GM18499 (cell line): ENCODE measurements around the gene PDE6D.
"Not testable (repeated sequence)": the region's sequence is repeated elsewhere in the genome, so short reads cannot be mapped to it uniquely, and the experiment has no call there.

ENCODE experiments used
- ATAC-seq: cut with Tn5 transposase; IDR thresholded peaks from one replicate; pipeline ENCODE4 v1.9.1; 2021; ENCODE audit warnings: moderate number of reproducible peaks; ENCODE audit not compliant: insufficient read depth, unreplicated experiment

The PDE6D gene

GRCh38 chr2:231780123-231780908 lies 766 bp downstream of the PDE6D start:
- ATAC-seq: no peak

DNA sequence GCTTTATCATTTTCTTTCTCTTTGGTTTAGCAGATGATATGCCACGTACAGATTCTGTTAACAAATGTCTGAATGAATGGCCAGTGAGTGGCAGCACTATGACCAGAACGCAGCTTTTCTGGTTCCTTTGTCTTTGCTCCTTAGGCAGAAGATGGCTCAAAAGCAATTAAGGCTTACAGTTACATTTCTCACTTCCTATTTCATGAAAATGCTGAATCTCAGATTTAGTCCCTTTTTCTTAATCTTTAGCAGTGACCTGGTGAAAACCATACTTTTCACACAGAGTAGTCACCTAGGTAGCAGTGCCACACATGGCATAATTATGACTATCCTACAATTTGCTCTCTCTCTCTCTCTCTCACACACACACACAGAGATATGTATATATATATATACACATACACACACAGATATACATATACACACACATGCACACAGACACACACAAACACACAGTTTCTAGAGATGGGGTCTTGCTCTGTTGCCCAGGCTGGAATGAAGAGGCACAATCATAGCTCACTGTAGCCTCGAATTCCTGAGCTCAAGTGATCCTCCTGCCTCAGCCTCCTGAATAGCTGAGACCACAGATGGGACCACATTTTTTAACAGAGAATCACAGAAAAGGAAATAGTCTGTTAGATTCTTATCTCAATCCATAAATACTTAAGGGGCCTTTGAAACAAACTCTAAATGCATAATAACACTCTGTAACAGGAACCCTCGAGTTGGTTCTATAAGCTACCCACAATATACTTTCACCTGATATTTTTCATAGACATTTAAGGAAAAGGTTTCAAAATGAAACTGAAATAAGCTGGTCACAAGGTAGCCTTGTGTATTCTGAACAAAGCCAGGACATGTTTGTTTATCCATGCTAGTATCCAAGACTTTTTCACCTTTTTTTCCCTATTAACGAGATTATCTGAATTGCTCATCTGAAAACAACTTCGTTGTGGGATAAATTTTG lies 11.6 kb downstream of the PDE6D start:
- ATAC-seq: no peak

DNA sequence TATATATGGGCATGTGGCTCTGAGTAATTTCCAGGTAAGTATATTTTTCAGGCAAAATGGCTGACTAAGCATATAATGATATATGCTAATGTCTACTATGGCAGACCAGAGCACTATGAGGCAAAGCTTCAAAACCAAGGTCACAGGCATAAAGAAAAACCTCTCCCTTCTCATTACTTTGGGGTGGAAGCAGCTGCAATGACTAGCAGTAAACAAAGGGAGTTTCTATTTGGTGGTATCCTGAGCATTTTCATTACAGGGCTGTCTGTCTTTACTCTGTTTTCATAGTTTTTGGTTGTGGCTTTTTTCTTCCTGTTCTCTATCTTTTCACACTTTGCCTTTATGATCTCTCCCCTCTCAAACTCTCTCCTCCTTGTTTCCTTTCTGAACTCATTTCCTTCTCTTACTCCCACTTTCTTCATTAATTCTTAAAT lies 15.6 kb downstream of the PDE6D start:
- ATAC-seq: no peak

- no peak for ATAC-seq
These were observed 16.3 kb downstream of the PDE6D start for GRCh38 chr2:231764760-231765159.

GRCh38 chr2:231764124-231764523 lies 17.0 kb downstream of the PDE6D start:
- ATAC-seq: no peak

GRCh38 chr2:231761735-231762134 lies 19.3 kb downstream of the PDE6D start:
- ATAC-seq: no peak

DNA sequence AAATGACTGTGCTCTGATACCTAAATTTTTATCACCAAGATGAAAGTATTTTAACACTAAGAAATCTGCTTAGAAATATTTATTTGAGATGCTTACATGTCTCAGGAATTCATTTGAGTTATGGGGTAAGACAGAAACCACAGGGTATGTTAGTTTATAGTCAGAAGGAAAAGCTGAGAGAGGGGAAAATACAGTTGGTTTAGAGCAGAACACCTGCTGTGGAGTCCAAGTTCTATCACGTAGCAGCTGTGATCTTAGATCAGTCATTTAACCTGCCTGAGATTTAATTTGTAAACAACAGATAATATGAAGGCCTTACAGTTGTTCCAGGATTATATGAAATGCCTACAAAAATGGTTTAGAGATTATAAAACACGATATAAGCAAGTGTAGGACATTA lies 29.0 kb downstream of the PDE6D start:
- ATAC-seq: no peak

GRCh38 chr2:231751042-231751815 lies 29.9 kb downstream of the PDE6D start:
- ATAC-seq: no peak

GRCh38 chr2:231749016-231749415 lies 32.1 kb downstream of the PDE6D start:
- not testable (repeated sequence) for ATAC-seq

- ATAC-seq: not testable (repeated sequence)
These were observed 32.8 kb downstream of the PDE6D start for GRCh38 chr2:231748153-231748896.

DNA sequence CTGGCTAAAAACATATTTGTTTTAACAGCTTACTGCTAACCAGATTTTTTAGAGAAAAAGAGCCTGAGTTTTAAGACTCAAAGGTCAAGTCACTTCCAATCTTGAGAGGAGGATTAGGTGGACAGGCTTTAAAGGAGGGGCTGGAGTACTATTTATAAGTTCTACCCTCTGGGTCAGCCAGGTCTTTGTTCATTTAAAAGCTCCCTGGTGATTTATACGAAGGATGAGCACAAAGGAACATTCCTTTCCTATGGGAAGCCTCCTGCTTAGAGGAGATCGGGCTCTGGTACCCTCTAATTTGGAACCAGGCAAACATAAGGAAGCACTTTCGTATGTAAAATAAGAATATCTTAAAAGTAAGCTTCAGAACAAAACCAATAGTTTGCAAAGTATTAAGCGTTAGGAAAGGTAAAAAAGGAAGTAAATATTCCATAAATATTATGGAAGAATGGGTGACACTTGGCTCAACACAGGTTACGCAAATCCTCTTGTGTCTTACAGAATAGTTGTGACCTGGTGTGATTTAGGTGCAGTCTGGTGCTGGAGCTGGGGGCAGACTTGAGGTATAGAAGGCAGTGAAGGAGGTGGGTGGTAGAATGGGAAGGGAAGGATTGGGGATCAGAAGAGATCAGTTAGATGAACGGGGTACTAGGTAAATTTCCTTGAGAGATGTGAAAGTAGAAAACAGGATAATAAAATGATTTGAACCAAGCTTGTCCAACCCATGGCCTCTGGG lies 35.6 kb downstream of the PDE6D start:
- no peak for ATAC-seq

DNA sequence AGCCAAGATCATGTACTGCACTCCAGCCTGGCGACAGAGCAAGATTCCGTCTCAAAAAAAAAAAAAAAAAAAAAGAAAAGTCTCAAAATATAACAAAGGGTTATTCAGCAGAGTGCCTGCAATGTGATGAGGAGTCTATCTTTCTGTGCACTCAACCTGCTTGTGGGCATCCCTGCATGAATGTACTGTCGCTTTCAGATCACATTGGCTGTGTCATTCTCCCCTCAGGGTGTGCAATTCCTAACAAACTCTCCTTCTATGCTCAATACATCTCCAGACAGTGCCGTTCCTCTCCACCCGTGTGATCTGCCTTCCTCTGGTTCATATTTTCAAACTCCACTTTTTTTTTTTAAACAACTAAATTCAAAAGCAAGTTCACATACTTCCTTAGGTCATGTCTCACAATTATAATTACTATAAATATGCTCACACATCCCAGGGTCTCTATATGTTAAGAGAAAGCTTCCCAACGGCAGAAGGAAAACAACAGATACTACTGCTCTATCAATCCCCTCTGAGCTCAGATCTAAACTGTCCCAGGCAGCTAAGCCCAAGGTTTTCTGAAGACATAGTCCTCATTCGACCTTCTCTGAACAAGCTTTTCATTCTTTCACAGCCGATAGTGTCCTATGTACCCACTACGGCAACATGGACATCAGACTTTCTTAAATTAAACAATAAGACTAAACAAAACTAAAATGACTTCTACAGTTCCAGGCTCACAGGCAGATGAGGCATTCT lies 37.5 kb downstream of the PDE6D start:
- no peak for ATAC-seq

- no peak for ATAC-seq
These were observed 43.3 kb downstream of the PDE6D start for GRCh38 chr2:231737761-231738160.

DNA sequence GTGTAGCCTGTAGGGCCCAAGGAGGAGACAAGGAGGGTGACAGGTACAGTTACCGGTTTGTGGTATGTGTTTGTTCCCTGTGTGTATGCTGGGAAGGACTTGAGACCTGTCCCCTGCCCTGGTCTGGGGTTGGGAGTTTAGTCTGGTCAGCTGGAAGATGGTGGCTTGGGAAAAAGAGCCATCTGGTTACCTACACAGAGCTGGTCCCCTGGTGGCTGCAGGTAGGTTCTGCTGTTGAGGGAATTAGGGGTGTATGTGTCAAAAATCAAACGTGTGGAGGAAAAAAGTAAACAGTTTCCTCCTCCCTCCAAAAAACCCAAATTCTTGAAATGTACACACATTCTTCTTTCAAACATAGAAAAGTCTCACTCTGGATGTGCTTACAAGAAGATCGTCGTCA lies 48.5 kb downstream of the PDE6D start:
- ATAC-seq: no peak

DNA sequence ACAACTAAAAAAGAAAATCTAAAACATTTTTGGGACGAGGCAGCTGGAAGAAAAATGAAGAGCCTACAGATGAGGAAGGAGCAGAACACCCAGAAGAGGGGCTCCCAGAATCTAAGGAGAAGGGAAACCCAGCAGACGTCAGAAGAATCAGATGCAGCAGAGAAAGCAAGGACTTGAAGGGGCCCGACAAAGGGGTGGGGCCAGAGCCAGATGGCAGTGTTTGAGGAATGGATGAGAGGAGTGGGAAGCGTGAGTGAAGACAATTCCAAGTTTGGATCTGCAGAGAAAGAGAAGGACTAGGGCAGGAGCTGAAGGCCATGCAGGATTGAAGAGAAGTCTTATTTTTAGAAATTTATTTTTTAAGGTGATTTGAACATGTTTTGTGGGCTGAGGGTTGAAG lies 53.5 kb downstream of the PDE6D start:
- no peak for ATAC-seq

- no peak for ATAC-seq
These were observed 54.8 kb downstream of the PDE6D start for GRCh38 chr2:231726276-231726675.

DNA sequence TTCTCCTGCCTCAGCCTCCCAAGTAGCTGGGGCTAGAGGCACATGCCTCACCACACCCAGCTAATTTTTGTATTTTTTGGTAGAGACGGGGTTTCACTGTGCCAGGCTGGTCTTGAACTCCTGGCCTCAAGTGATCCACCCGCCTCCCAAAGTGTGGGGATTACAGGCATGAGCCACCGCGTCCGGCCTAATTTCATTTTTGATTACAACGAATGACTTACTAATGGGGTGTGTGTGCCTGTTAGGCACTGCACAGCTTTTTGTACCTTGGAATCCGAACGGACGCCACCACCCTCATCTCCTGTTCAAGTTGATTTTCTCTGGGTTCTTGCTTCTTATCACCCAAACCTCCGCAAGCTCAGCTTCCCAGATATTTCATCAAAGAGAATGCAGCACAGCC lies 55.6 kb downstream of the PDE6D start:
- ATAC-seq: no peak

DNA sequence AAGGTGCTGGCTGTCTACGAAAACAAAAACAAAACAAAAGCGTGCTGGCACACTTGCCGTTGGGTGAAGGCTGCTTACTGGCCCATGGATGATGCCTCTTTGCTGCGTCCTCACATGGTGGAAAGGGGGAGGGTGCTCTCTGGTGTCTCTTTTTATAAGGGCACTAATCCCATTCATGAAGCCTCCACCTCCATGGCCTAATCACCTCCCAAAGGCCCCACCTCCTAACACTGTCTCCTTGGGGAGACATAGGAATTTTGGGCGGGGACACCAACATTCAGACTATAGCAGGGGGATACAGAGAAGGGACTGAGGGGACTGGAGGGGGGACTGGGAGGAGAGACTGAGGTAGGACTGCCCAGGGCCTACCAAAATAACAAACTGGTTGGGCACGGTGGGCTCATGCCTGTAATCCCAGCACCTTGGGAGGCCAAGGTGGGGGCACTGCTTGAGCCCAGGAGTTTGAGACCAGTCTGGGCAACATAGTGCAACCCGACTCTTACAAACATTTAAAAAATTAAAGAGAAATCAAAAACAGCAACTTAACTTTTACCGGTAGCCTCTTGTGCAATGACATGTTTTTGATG lies 58.3 kb downstream of the PDE6D start:
- no peak for ATAC-seq
